ENCODE data around the gene NPAS3. TPM values are rescaled to one million over a fixed set of nuclear protein-coding genes. Genes with fewer than 3 reads are reported as not detected.

Gene NPAS3
- total RNA-seq, 1 donor from 2014 or later: 1.6 TPM

- Mint-ChIP-seq H3K4me3 (ENCODE audit: unreplicated experiment) (no peak overlapping the region), H3K27ac (ENCODE audit: unreplicated experiment) (no peak overlapping the region), H3K27me3 (ENCODE audit: unreplicated experiment) (peaks cover 1% of the 10 kb centered on the region), H3K9me3 (ENCODE audit: unreplicated experiment) (no peaks in the 10 kb centered on the region), H3K4me1 (ENCODE audit: unreplicated experiment) (no peaks in the 10 kb centered on the region), H3K36me3 (ENCODE audit: low read depth, unreplicated experiment) (no peaks in the 10 kb centered on the region)
- no peak for DNase-seq (ENCODE audit: low spot score)
- TF ChIP-seq CTCF (IDR thresholded peaks at IDR 0.05; ENCODE audit: unreplicated experiment): no peak
Observed at GRCh38 chr14:33670235-33670634, 731.6 kb downstream of the NPAS3 start.

- no peaks in the 10 kb centered on the region for H3K9me3 Mint-ChIP-seq (ENCODE audit: unreplicated experiment)
- H3K27ac Mint-ChIP-seq (ENCODE audit: unreplicated experiment): no peak overlapping the region
- H3K4me1 Mint-ChIP-seq (ENCODE audit: unreplicated experiment): no peaks in the 10 kb centered on the region
- H3K4me3 Mint-ChIP-seq (ENCODE audit: unreplicated experiment): no peak overlapping the region
- DNase-seq (ENCODE audit: low spot score): no peak
- H3K27me3 Mint-ChIP-seq (ENCODE audit: unreplicated experiment): peaks cover 1% of the 10 kb centered on the region
- TF ChIP-seq CTCF (IDR thresholded peaks at IDR 0.05; ENCODE audit: unreplicated experiment): no peak
- no peaks in the 10 kb centered on the region for H3K36me3 Mint-ChIP-seq (ENCODE audit: low read depth, unreplicated experiment)
Observed at GRCh38 chr14:33671556-33671955, 732.9 kb downstream of the NPAS3 start.

GRCh38 chr14:33674927-33675326 is 736.2 kb downstream of the NPAS3 start:
- Mint-ChIP-seq H3K36me3 (ENCODE audit: low read depth, unreplicated experiment) (no peaks in the 10 kb centered on the region), H3K9me3 (ENCODE audit: unreplicated experiment) (no peaks in the 10 kb centered on the region), H3K4me3 (ENCODE audit: unreplicated experiment) (no peak overlapping the region), H3K27ac (ENCODE audit: unreplicated experiment) (no peak overlapping the region), H3K4me1 (ENCODE audit: unreplicated experiment) (peaks cover 2% of the 10 kb centered on the region), H3K27me3 (ENCODE audit: unreplicated experiment) (peaks cover 1% of the 10 kb centered on the region)
- TF ChIP-seq CTCF (IDR thresholded peaks at IDR 0.05; ENCODE audit: unreplicated experiment): no peak
- no peak for DNase-seq (ENCODE audit: low spot score)

DNA sequence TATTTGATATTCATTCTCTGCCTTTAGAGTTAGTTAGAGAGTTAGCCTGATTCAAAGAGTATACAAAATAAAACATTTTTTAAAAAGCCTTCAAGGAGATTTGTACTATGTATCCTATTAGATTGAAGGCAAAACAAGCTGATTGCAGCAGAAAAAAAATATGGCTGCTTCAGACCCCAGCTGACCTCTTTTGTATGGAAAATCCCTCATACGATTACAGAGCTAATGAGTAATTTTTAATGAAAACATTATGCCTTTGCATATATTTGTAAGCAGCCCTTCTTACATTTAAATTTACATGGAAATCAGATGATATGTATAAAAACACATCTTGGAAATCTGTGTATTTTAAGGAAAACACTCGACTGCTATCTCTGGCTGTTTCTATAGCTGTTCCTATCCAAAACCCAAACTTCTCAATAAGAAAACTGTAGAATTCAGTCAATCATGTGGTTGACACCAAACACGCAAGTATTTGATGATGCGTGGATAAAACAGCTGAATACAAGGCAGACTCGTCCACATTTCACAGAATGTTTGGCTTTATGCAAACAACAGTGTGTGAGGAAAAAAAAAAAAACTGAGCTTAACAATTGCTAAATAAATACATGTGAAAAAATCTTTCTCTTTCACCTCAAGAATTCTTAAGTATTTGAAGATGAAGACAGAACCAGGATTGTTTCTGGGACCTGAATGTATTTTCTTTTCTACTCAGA is 736.9 kb downstream of the NPAS3 start:
- Mint-ChIP-seq H3K27ac (ENCODE audit: unreplicated experiment) (no peak overlapping the region), H3K27me3 (ENCODE audit: unreplicated experiment) (peaks cover 1% of the 10 kb centered on the region), H3K4me1 (ENCODE audit: unreplicated experiment) (peaks cover 2% of the 10 kb centered on the region), H3K36me3 (ENCODE audit: low read depth, unreplicated experiment) (no peaks in the 10 kb centered on the region), H3K4me3 (ENCODE audit: unreplicated experiment) (no peak overlapping the region), H3K9me3 (ENCODE audit: unreplicated experiment) (no peaks in the 10 kb centered on the region)
- no peak for DNase-seq (ENCODE audit: low spot score)
- no peak for TF ChIP-seq CTCF (IDR thresholded peaks at IDR 0.05; ENCODE audit: unreplicated experiment)

- peaks cover 2% of the 10 kb centered on the region for H3K4me1 Mint-ChIP-seq (ENCODE audit: unreplicated experiment)
- H3K27ac Mint-ChIP-seq (ENCODE audit: unreplicated experiment): no peak overlapping the region
- peak; percentile 32 for TF ChIP-seq CTCF (IDR thresholded peaks at IDR 0.05; ENCODE audit: unreplicated experiment)
- H3K36me3 Mint-ChIP-seq (ENCODE audit: low read depth, unreplicated experiment): no peaks in the 10 kb centered on the region
- peaks cover 1% of the 10 kb centered on the region for H3K27me3 Mint-ChIP-seq (ENCODE audit: unreplicated experiment)
- peak; percentile 46 for DNase-seq (ENCODE audit: low spot score)
- H3K9me3 Mint-ChIP-seq (ENCODE audit: unreplicated experiment): no peaks in the 10 kb centered on the region
- no peak overlapping the region for H3K4me3 Mint-ChIP-seq (ENCODE audit: unreplicated experiment)
Observed at GRCh38 chr14:33676135-33676566, 737.5 kb downstream of the NPAS3 start.
